ENCODE data around the gene MMRN2.
"Not testable (repeated sequence)": the region's sequence is repeated elsewhere in the genome, so short reads cannot be mapped to it uniquely, and the experiment has no call there.

The MMRN2 gene

GRCh38 chr10:86957471-86958115 lies at the start of gene MMRN2:
TSS of gene MMRN2 (minus strand) at chr10:86957615. CDS start at chr10:86957541, 74 bp downstream.
- no peaks in the 10 kb centered on the region for H3K4me1 ChIP-seq
- H3K79me2 ChIP-seq: no peaks in the 10 kb centered on the region
- peak within 1 kb of the TSS; percentile 44 for H3K4me2 ChIP-seq (ENCODE audit: low read length)
- no peak for TF ChIP-seq CTCF (IDR thresholded peaks at IDR 0.05)
- H3K27ac ChIP-seq: peak within 1 kb of the TSS; percentile 67
- no peak within 1 kb of the TSS for H3K9ac ChIP-seq
- no peaks in the 10 kb centered on the region for H3K27me3 ChIP-seq (ENCODE audit: control insufficient read depth, insufficient read depth, low read length)
- H3K4me3 ChIP-seq (ENCODE audit: low read depth, low read length): peak within 1 kb of the TSS; percentile 34
- H3K9me3 ChIP-seq (ENCODE audit: control insufficient read depth, low read length): no peaks in the 10 kb centered on the region
- H3K36me3 ChIP-seq (ENCODE audit: control insufficient read depth, insufficient read depth, low read length): no peaks in the 10 kb centered on the region
- no peak within 1 kb of the TSS for H2AFZ ChIP-seq

GRCh38 chr10:87007124-87007523 lies 49.7 kb upstream of the MMRN2 start:
- not testable (repeated sequence) for H3K9ac ChIP-seq

GRCh38 chr10:87000491-87000890 lies 43.1 kb upstream of the MMRN2 start:
- Histone ChIP-seq H3K27me3 (ENCODE audit: control insufficient read depth, insufficient read depth, low read length) (no peaks in the 10 kb centered on the region), H3K27ac (no peak overlapping the region), H3K9me3 (ENCODE audit: control insufficient read depth, low read length) (no peaks in the 10 kb centered on the region), H3K4me1 (peaks cover 4% of the 10 kb centered on the region), H3K79me2 (no peaks in the 10 kb centered on the region), H3K9ac (no peak overlapping the region), H3K4me3 (ENCODE audit: low read depth, low read length) (no peak overlapping the region), H3K36me3 (ENCODE audit: control insufficient read depth, insufficient read depth, low read length) (no peaks in the 10 kb centered on the region), H2AFZ (no peak overlapping the region), H3K4me2 (ENCODE audit: low read length) (no peak overlapping the region)
- TF ChIP-seq CTCF (IDR thresholded peaks at IDR 0.05): no peak

More at GRCh38 chr10:87007124-87007523, 49.7 kb upstream of the MMRN2 start:
- H3K36me3 ChIP-seq (ENCODE audit: control insufficient read depth, insufficient read depth, low read length); H3K27ac ChIP-seq; H3K27me3 ChIP-seq (ENCODE audit: control insufficient read depth, insufficient read depth, low read length); H3K4me3 ChIP-seq (ENCODE audit: low read depth, low read length); H2AFZ ChIP-seq; H3K9me3 ChIP-seq (ENCODE audit: control insufficient read depth, low read length); H3K4me2 ChIP-seq (ENCODE audit: low read length); H3K79me2 ChIP-seq; H3K4me1 ChIP-seq: not testable (repeated sequence)

- not testable (repeated sequence) for H3K36me3 ChIP-seq (ENCODE audit: control insufficient read depth, insufficient read depth, low read length); H3K27ac ChIP-seq; H3K4me1 ChIP-seq; H3K79me2 ChIP-seq; H3K9me3 ChIP-seq (ENCODE audit: control insufficient read depth, low read length); H3K4me2 ChIP-seq (ENCODE audit: low read length); H3K9ac ChIP-seq; H3K4me3 ChIP-seq (ENCODE audit: low read depth, low read length); H3K27me3 ChIP-seq (ENCODE audit: control insufficient read depth, insufficient read depth, low read length); H2AFZ ChIP-seq
Observed at GRCh38 chr10:86999802-87000403, 42.5 kb upstream of the MMRN2 start.

- Histone ChIP-seq H3K9me3 (ENCODE audit: control insufficient read depth, low read length) (no peaks in the 10 kb centered on the region), H3K9ac (no peak overlapping the region), H3K4me1 (no peaks in the 10 kb centered on the region), H3K27me3 (ENCODE audit: control insufficient read depth, insufficient read depth, low read length) (no peaks in the 10 kb centered on the region), H2AFZ (no peak overlapping the region), H3K4me2 (ENCODE audit: low read length) (no peak overlapping the region), H3K36me3 (ENCODE audit: control insufficient read depth, insufficient read depth, low read length) (no peaks in the 10 kb centered on the region), H3K79me2 (no peaks in the 10 kb centered on the region), H3K4me3 (ENCODE audit: low read depth, low read length) (no peak overlapping the region), H3K27ac (no peak overlapping the region)
- TF ChIP-seq CTCF (IDR thresholded peaks at IDR 0.05): no peak
Observed at GRCh38 chr10:86992929-86993328, 35.5 kb upstream of the MMRN2 start.
